ENCODE results near the gene GNPTG.
"Not testable (repeated sequence)": the region's sequence is repeated elsewhere in the genome, so short reads cannot be mapped to it uniquely, and the experiment has no call there.

Gene GNPTG

GRCh38 chr16:1319041-1319440, 32.7 kb upstream of the GNPTG start:
- DNase-seq (ENCODE audit: low read depth) = no peak

- no peak for DNase-seq (ENCODE audit: low read depth)
Observed at GRCh38 chr16:1320097-1320496, 31.6 kb upstream of the GNPTG start.

- no peak for DNase-seq (ENCODE audit: low read depth)
Observed at GRCh38 chr16:1320658-1321240, 31.0 kb upstream of the GNPTG start.

- no peak for DNase-seq (ENCODE audit: low read depth)
Observed at GRCh38 chr16:1322407-1322806, 29.3 kb upstream of the GNPTG start.

- DNase-seq (ENCODE audit: low read depth) = no peak
Observed at GRCh38 chr16:1323296-1324239, 28.2 kb upstream of the GNPTG start.

GRCh38 chr16:1324286-1324826, 27.4 kb upstream of the GNPTG start:
- DNase-seq (ENCODE audit: low read depth) = no peak

GRCh38 chr16:1325261-1325660, 26.5 kb upstream of the GNPTG start:
- DNase-seq (ENCODE audit: low read depth) = no peak

- DNase-seq (ENCODE audit: low read depth) = no peak
Observed at GRCh38 chr16:1325673-1326371, 25.9 kb upstream of the GNPTG start.

GRCh38 chr16:1326391-1326790, 25.3 kb upstream of the GNPTG start:
- no peak for DNase-seq (ENCODE audit: low read depth)

- DNase-seq (ENCODE audit: low read depth) = no peak
Observed at GRCh38 chr16:1326946-1327618, 24.6 kb upstream of the GNPTG start.

GRCh38 chr16:1327619-1327947, 24.1 kb upstream of the GNPTG start:
- DNase-seq (ENCODE audit: low read depth) = no peak

- DNase-seq (ENCODE audit: low read depth) = not testable (repeated sequence)
Observed at GRCh38 chr16:1328136-1328535, 23.6 kb upstream of the GNPTG start.

GRCh38 chr16:1328961-1329360, 22.8 kb upstream of the GNPTG start:
- DNase-seq (ENCODE audit: low read depth) = not testable (repeated sequence)

GRCh38 chr16:1330260-1330914, 21.3 kb upstream of the GNPTG start:
- DNase-seq (ENCODE audit: low read depth) = peak; percentile 30

GRCh38 chr16:1330931-1331711, 20.6 kb upstream of the GNPTG start:
- no peak for DNase-seq (ENCODE audit: low read depth)

- DNase-seq (ENCODE audit: low read depth) = no peak
Observed at GRCh38 chr16:1331712-1332617, 19.8 kb upstream of the GNPTG start.

- no peak for DNase-seq (ENCODE audit: low read depth)
Observed at GRCh38 chr16:1332618-1333148, 19.0 kb upstream of the GNPTG start.

GRCh38 chr16:1333149-1333812, 18.4 kb upstream of the GNPTG start, which contains the start of gene BAIAP3:
Gene BAIAP3, plus strand, starts transcription at chr16:1333645. Its CDS starts 4,905 bp downstream, at chr16:1338550.
- peak; percentile 48 for DNase-seq (ENCODE audit: low read depth)
